RWPE1 (cell line): ENCODE data around the gene MET.
"Not testable (repeated sequence)": the region's sequence is repeated elsewhere in the genome, so short reads cannot be mapped to it uniquely, and the experiment has no call there.

Experiments
- CTCF ChIA-PET: fragments of 350-600 bp; sonication (Branson Sonifier 250); formaldehyde crosslinking; extraction: SDS; loops from one replicate; lab custom pipeline; 2021; lab: Yijun Ruan, JAX
- POLR2A ChIA-PET: fragments of 400-600 bp; formaldehyde crosslinking; extraction: SDS; loops from one replicate; lab custom pipeline; 2020; ENCODE audit warnings: antibody characterized with exemption; ENCODE audit not compliant: low non-redundant PET; lab: Yijun Ruan, JAX
- DNase-seq: peaks from one replicate; pipeline ENCODE4 v3.0.0; 2012; ENCODE audit warnings: low spot score
- H3K27ac ChIP-seq: fragments of 450-650 bp; 2 replicates; pipeline ENCODE4 v1.5.1; 2017
- CTCF ChIP-seq: fragments of 450-650 bp; conservative IDR thresholded peaks from 2 replicates; pipeline ENCODE4 v1.5.1; 2017; ENCODE audit warnings: low read depth, mild to moderate bottlenecking

Gene MET

GRCh38 chr7:116713918-116714317 is 41.9 kb downstream of the MET start:
- CTCF ChIA-PET, result no interaction called here
- DNase-seq, result no peak
- H3K27ac ChIP-seq, result no peak overlapping the region

GRCh38 chr7:116715077-116715476 is 43.1 kb downstream of the MET start:
- no peak for DNase-seq
- POLR2A ChIA-PET, result no interaction called here
- CTCF ChIA-PET, result no interaction called here
- H3K27ac ChIP-seq, result no peak overlapping the region
- TF ChIP-seq CTCF, result no peak

More at GRCh38 chr7:116713918-116714317, 41.9 kb downstream of the MET start:
- POLR2A ChIA-PET, result no interaction called here
- no peak for TF ChIP-seq CTCF

GRCh38 chr7:116717137-116717536 is 45.1 kb downstream of the MET start:
- no peak for TF ChIP-seq CTCF
- CTCF ChIA-PET, result interaction anchor here (0.6 kb wide), 1 partner anchor 418 kb away, joined by 5 read pairs; no protein-coding TSS in a partner anchor
- DNase-seq, result no peak
- POLR2A ChIA-PET, result no interaction called here
- peak overlapping the region; percentile 70 for H3K27ac ChIP-seq

- H3K27ac ChIP-seq, result peak overlapping the region; percentile 33
- POLR2A ChIA-PET, DNase-seq, CTCF ChIA-PET: not testable (repeated sequence)
Observed at GRCh38 chr7:116723959-116724529, 52.0 kb downstream of the MET start.

GRCh38 chr7:116724560-116725231 is 52.7 kb downstream of the MET start:
- no peak overlapping the region for H3K27ac ChIP-seq
- TF ChIP-seq CTCF, result no peak
- ChIA-PET CTCF (no interaction called here), POLR2A (no interaction called here)
- DNase-seq, result no peak

- ChIA-PET CTCF (no interaction called here), POLR2A (no interaction called here)
- DNase-seq, result no peak
- H3K27ac ChIP-seq, result no peak overlapping the region
- TF ChIP-seq CTCF, result no peak
Observed at GRCh38 chr7:116726149-116726548, 54.2 kb downstream of the MET start.
